Liver (tissue), 9 donors: ENCODE results near the gene SLC12A9. TPM values are rescaled to one million over a fixed set of nuclear protein-coding genes. Genes with fewer than 3 reads are reported as not detected.
A peak's percentile ranks its signal among the peaks of the same experiment; 100 is the strongest.

Experiments used
- DNase-seq: peaks from one replicate; pipeline ENCODE4 v3.0.0-alpha.2; 2017; ENCODE audit warnings: low spot score
- H3K27ac ChIP-seq, 2 donors: one replicate each; pipeline ENCODE4 v1.7.0; 2013; ENCODE audit warnings: inconsistent platforms in 2 of 2, low read length in 2 of 2, control low read depth in 1 of 2, low read depth in 1 of 2, mild to moderate bottlenecking in 1 of 2
- H3K27me3 ChIP-seq, 4 donors: one replicate each; pipeline versions ENCODE4 v1.6.1 to v1.7.0; 2013; ENCODE audit warnings: low read length in 3 of 4, inconsistent platforms in 1 of 4, mild to moderate bottlenecking in 1 of 4, moderate library complexity in 1 of 4; ENCODE audit not compliant: control insufficient read depth in 4 of 4, insufficient read depth in 4 of 4
- H3K36me3 ChIP-seq, 4 donors: one replicate each; pipeline versions ENCODE4 v1.6.1 to v1.7.0; 2013; ENCODE audit warnings: low read length in 3 of 4, mild to moderate bottlenecking in 3 of 4, low read depth in 1 of 4, moderate library complexity in 1 of 4; ENCODE audit not compliant: control insufficient read depth in 4 of 4, insufficient read depth in 3 of 4
- H3K4me1 ChIP-seq, 4 donors: one replicate each; pipeline versions ENCODE4 v1.6.1 to v1.7.0; 2013; ENCODE audit warnings: low read length in 3 of 4, mild to moderate bottlenecking in 3 of 4, moderate library complexity in 1 of 4; ENCODE audit not compliant: control insufficient read depth in 4 of 4, insufficient read depth in 4 of 4
- H3K4me3 ChIP-seq, 3 donors: one replicate each; pipeline versions ENCODE4 v1.6.1 to v1.7.0; 2013; ENCODE audit warnings: low read length in 3 of 3, control low read depth in 1 of 3, low read depth in 1 of 3, mild to moderate bottlenecking in 1 of 3
- H3K9ac ChIP-seq, 2 donors: one replicate each; pipeline ENCODE4 v1.7.0; 2013; ENCODE audit warnings: low read length in 2 of 2, mild to moderate bottlenecking in 2 of 2, moderate library complexity in 2 of 2, control low read depth in 1 of 2, low read depth in 1 of 2
- H3K9me3 ChIP-seq, 4 donors: one replicate each; pipeline versions ENCODE4 v1.6.1 to v1.7.0; 2013; ENCODE audit warnings: low read length in 3 of 4; ENCODE audit not compliant: control insufficient read depth in 4 of 4
- EGR1 ChIP-seq, 2 donors: IDR thresholded peaks; 2 replicates each; pipeline ENCODE4 v1.6.1; 2016 to 2018; ENCODE audit warnings: antibody characterized with exemption in 2 of 2, low read depth in 2 of 2
- FOXA1 ChIP-seq: IDR thresholded peaks from 2 replicates; pipeline ENCODE4 v1.6.1; 2016; ENCODE audit warnings: antibody characterized with exemption
- FOXA2 ChIP-seq: IDR thresholded peaks from 2 replicates; pipeline ENCODE4 v1.6.1; 2016; ENCODE audit warnings: antibody characterized with exemption
- GABPA ChIP-seq, 2 donors: IDR thresholded peaks in 1 of 2; conservative IDR thresholded peaks in 1 of 2; 2 replicates each; pipeline ENCODE4 v1.6.1; 2016; ENCODE audit warnings: antibody characterized with exemption in 2 of 2, mild to moderate bottlenecking in 1 of 2, moderate library complexity in 1 of 2
- HNF4A ChIP-seq, 2 donors: conservative IDR thresholded peaks; 2 replicates each; pipeline ENCODE4 v1.6.1; 2016; ENCODE audit warnings: antibody characterized with exemption in 2 of 2, mild to moderate bottlenecking in 2 of 2
- HNF4G ChIP-seq: IDR thresholded peaks from 2 replicates; pipeline ENCODE4 v1.6.1; 2016; ENCODE audit warnings: antibody characterized with exemption
- JUND ChIP-seq, 2 donors: IDR thresholded peaks; 2 replicates each; pipeline ENCODE4 v1.6.1; 2016; ENCODE audit warnings: antibody characterized with exemption in 2 of 2
- NR2F2 ChIP-seq: IDR thresholded peaks from 2 replicates; pipeline ENCODE4 v1.6.1; 2016; ENCODE audit warnings: antibody characterized with exemption
- RXRA ChIP-seq, 2 donors: IDR thresholded peaks; 2 replicates each; pipeline ENCODE4 v1.6.1; 2017 to 2018; ENCODE audit warnings: antibody characterized with exemption in 2 of 2, mild to moderate bottlenecking in 1 of 2
- SP1 ChIP-seq: IDR thresholded peaks from 2 replicates; pipeline ENCODE4 v1.6.1; 2018; ENCODE audit warnings: antibody characterized with exemption, mild to moderate bottlenecking
- TAF1 ChIP-seq: conservative IDR thresholded peaks from 2 replicates; pipeline ENCODE4 v1.6.1; 2016; ENCODE audit warnings: antibody characterized with exemption, mild to moderate bottlenecking
- YY1 ChIP-seq: IDR thresholded peaks from 2 replicates; pipeline ENCODE4 v1.6.1; 2016; ENCODE audit warnings: antibody characterized with exemption, mild to moderate bottlenecking
- WGBS: extraction: QIAGEN DNeasy Blood & Tissue Kit; methylation state at CpG from one replicate; pipeline ENCODE4 v1.1.7; 2013; 5-methylcytosine and 5-hydroxymethylcytosine counted together
- polyA plus RNA-seq, 2 donors: library from polyadenylated mRNA; stranded (reverse) in 1 of 2; unstranded in 1 of 2; fragments of 200-250 nt in 1 of 2; fragments of >200 nt in 1 of 2; fragmentation: Nextera tagmentation in 1 of 2; extraction: Ambion mirVana in 1 of 2; gene quantifications; one replicate each; pipeline versions ENCODE4 v1.2.1 to v1.2.3, GENCODE V29; 2013 to 2015
- total RNA-seq, 2 donors: library from RNA; depleted of rRNA; stranded (reverse); fragments of >200 nt; gene quantifications; one replicate each; pipeline ENCODE4 v1.2.3, GENCODE V29; 2014
- TF ChIP-seq, protein P1 (sequence below): IDR thresholded peaks from 2 replicates; pipeline ENCODE4 v1.6.1; 2016; ENCODE audit warnings: antibody characterized with exemption
- TF ChIP-seq, protein P2 (sequence below): fragments of 150-350 bp; IDR thresholded peaks from 2 replicates; pipeline ENCODE4 v1.5.1; 2017; ENCODE audit warnings: improper control_type of control experiment, low read depth, low read length; ENCODE audit not compliant: missing input control
- TF ChIP-seq, protein P3 (sequence below): IDR thresholded peaks from 2 replicates; pipeline ENCODE4 v1.6.1; 2016; ENCODE audit warnings: antibody characterized with exemption
- TF ChIP-seq, protein P4 (sequence below): IDR thresholded peaks from 2 replicates; pipeline ENCODE4 v1.6.1; 2016; ENCODE audit warnings: antibody characterized with exemption
- donor health status: healthy.
- donor health status: healthy.
- donor health status: healthy.
- donor health status: healthy.
- donor health status: healthy.

The SLC12A9 gene
- total and polyA plus RNA-seq, 4 donors = 1.8 to 17.2 (median 9.4) TPM

DNA sequence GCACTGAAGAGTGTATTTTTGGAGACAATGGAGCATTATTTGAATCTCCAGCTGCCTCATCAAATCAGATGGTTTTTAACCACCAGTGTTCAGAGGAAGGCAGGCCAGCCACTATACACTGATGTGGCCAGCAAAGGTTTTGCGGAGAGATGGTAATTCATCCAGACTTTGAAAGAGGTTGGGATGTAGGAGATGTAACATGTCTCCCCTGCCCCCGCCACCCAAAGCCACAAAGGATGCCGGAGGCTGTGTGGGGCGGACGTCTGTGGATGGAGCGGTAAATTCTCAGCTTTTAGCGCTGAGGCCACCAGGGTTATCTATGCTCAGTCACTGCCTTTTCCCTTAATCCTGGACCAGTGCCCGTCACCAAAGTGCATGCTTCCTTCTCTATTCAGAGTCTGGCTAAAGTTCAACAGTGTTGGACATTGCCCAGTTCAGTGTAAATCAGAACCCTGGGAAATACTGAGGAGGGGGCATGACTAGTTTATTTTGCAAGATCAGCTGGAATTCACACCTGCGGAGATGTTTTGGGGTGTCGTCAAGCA lies 11.0 kb downstream of the SLC12A9 start (continued):
- TF ChIP-seq JUND (IDR thresholded peaks at IDR 0.05) (peak in 1 of 2 donors; percentile 28), YY1 (peak; percentile 29), NR2F2 (peak; percentile 85)
- TF ChIP-seq, protein P1, sequence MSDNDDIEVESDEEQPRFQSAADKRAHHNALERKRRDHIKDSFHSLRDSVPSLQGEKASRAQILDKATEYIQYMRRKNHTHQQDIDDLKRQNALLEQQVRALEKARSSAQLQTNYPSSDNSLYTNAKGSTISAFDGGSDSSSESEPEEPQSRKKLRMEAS = no peak
- TF ChIP-seq, protein P2, sequence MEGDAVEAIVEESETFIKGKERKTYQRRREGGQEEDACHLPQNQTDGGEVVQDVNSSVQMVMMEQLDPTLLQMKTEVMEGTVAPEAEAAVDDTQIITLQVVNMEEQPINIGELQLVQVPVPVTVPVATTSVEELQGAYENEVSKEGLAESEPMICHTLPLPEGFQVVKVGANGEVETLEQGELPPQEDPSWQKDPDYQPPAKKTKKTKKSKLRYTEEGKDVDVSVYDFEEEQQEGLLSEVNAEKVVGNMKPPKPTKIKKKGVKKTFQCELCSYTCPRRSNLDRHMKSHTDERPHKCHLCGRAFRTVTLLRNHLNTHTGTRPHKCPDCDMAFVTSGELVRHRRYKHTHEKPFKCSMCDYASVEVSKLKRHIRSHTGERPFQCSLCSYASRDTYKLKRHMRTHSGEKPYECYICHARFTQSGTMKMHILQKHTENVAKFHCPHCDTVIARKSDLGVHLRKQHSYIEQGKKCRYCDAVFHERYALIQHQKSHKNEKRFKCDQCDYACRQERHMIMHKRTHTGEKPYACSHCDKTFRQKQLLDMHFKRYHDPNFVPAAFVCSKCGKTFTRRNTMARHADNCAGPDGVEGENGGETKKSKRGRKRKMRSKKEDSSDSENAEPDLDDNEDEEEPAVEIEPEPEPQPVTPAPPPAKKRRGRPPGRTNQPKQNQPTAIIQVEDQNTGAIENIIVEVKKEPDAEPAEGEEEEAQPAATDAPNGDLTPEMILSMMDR = no peak

DNA sequence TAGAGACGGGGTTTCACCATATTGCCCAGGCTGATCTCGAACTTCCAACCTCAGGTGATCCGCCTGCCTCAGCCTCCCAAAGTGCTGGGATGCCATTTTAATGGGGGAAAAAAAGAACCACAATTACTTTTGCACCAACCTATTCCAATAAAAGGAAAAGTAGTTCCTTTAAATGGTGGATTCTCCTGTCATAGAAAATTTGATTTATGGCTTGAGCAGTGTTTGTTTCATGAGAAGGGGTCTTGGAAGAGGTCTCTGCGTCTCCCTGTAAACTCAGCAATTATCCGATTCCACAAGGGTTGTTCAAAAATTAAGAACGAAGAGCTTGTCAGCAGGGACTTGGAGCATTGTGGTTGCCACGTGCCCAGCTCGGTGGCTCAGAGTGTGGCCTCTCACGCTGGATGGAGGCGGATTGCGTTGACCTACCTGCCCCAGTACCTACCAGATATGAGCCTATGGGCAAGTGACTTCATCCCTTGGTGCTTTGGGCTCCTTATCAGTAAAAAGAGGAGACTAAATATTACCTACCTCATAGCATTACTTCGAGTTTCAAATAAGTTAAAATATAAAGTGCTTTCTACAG lies 11.8 kb downstream of the SLC12A9 start:
- WGBS = 91% methylated on average over 12 of the region's 12 CpGs
- Histone ChIP-seq H3K4me1 (peaks cover 13 to 36% (median 20%) of the 10 kb centered on the region in 4 donors), H3K9ac (no peak overlapping the region), H3K27me3 (no peaks in the 10 kb centered on the region), H3K27ac (no peak overlapping the region), H3K9me3 (no peaks in the 10 kb centered on the region), H3K4me3 (no peak overlapping the region), H3K36me3 (peaks cover 0 to 3% (median 1%) of the 10 kb centered on the region in 4 donors)
- no peak for DNase-seq
- no peak for TF ChIP-seq TAF1
- TF ChIP-seq, protein P2 = no peak
- TF ChIP-seq JUND (IDR thresholded peaks at IDR 0.05) = no peak
- TF ChIP-seq YY1 = no peak
- TF ChIP-seq FOXA2 = no peak
- TF ChIP-seq HNF4G = no peak
- no peak for TF ChIP-seq NR2F2
- TF ChIP-seq SP1 = no peak
- TF ChIP-seq, protein P3, sequence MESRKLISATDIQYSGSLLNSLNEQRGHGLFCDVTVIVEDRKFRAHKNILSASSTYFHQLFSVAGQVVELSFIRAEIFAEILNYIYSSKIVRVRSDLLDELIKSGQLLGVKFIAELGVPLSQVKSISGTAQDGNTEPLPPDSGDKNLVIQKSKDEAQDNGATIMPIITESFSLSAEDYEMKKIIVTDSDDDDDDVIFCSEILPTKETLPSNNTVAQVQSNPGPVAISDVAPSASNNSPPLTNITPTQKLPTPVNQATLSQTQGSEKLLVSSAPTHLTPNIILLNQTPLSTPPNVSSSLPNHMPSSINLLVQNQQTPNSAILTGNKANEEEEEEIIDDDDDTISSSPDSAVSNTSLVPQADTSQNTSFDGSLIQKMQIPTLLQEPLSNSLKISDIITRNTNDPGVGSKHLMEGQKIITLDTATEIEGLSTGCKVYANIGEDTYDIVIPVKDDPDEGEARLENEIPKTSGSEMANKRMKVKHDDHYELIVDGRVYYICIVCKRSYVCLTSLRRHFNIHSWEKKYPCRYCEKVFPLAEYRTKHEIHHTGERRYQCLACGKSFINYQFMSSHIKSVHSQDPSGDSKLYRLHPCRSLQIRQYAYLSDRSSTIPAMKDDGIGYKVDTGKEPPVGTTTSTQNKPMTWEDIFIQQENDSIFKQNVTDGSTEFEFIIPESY = no peak
- TF ChIP-seq, protein P1 = no peak
- no peak for TF ChIP-seq FOXA1
- no peak for TF ChIP-seq HNF4A (conservative IDR thresholded peaks at IDR 0.05)
- TF ChIP-seq GABPA (IDR thresholded peaks at IDR 0.05 in 1 of 2, conservative IDR thresholded peaks at IDR 0.05 in 1 of 2) = no peak
- TF ChIP-seq, protein P4, sequence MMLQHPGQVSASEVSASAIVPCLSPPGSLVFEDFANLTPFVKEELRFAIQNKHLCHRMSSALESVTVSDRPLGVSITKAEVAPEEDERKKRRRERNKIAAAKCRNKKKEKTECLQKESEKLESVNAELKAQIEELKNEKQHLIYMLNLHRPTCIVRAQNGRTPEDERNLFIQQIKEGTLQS = no peak
- no peak for TF ChIP-seq RXRA (IDR thresholded peaks at IDR 0.05)
- no peak for TF ChIP-seq EGR1 (IDR thresholded peaks at IDR 0.05; ENCODE audit: low read depth in 2 of 2)
